ENCODE data around the gene PRR5.
"Not testable (repeated sequence)": the region's sequence is repeated elsewhere in the genome, so short reads cannot be mapped to it uniquely, and the experiment has no call there.

The PRR5 gene

GRCh38 chr22:44701824-44702478 is at the start of gene PRR5:
Gene PRR5 (plus strand): TSS chr22:44702204. CDS start chr22:44702475, 271 bp downstream.
- DNase-seq: no peak

GRCh38 chr22:44652866-44653265 is 49.1 kb upstream of the PRR5 start:
- DNase-seq: not testable (repeated sequence)

- no peak for DNase-seq
These were observed 43.6 kb upstream of the PRR5 start for GRCh38 chr22:44658311-44658953.

- DNase-seq: no peak
These were observed 42.9 kb upstream of the PRR5 start for GRCh38 chr22:44659140-44659539.

- DNase-seq: no peak
These were observed 41.8 kb upstream of the PRR5 start for GRCh38 chr22:44660051-44660830.

GRCh38 chr22:44661070-44661469 is 40.9 kb upstream of the PRR5 start:
- no peak for DNase-seq

GRCh38 chr22:44661659-44662569 is 40.1 kb upstream of the PRR5 start:
- DNase-seq: no peak

- no peak for DNase-seq
These were observed 38.6 kb upstream of the PRR5 start for GRCh38 chr22:44663256-44663999.

GRCh38 chr22:44664149-44664548 is 37.9 kb upstream of the PRR5 start:
- DNase-seq: no peak

- no peak for DNase-seq
These were observed 36.9 kb upstream of the PRR5 start for GRCh38 chr22:44665115-44665514.

GRCh38 chr22:44666207-44666585 is 35.8 kb upstream of the PRR5 start:
- no peak for DNase-seq

GRCh38 chr22:44667276-44667675 is 34.7 kb upstream of the PRR5 start:
- DNase-seq: no peak

- no peak for DNase-seq
These were observed 34.2 kb upstream of the PRR5 start for GRCh38 chr22:44667829-44668189.

GRCh38 chr22:44668190-44668885 is 33.7 kb upstream of the PRR5 start:
- DNase-seq: no peak

GRCh38 chr22:44668886-44669521 is 33.0 kb upstream of the PRR5 start:
- no peak for DNase-seq

GRCh38 chr22:44669561-44669976 is 32.4 kb upstream of the PRR5 start:
- DNase-seq: no peak

- DNase-seq: no peak
These were observed 31.6 kb upstream of the PRR5 start for GRCh38 chr22:44670220-44670988.

- DNase-seq: no peak
These were observed 30.3 kb upstream of the PRR5 start for GRCh38 chr22:44671742-44672141.

- no peak for DNase-seq
These were observed 29.4 kb upstream of the PRR5 start for GRCh38 chr22:44672632-44673031.

GRCh38 chr22:44673406-44673805 is 28.6 kb upstream of the PRR5 start:
- no peak for DNase-seq
